Gastrocnemius medialis (tissue), 4 donors: ENCODE measurements around the gene CACNA1F. TPM values are rescaled to one million over a fixed set of nuclear protein-coding genes. Genes with fewer than 3 reads are reported as not detected.

Source experiments
- ATAC-seq, 2 donors: fragments of 150-250 bp; one replicate each; pipeline ENCODE4 v1.9.1; 2016
- DNase-seq, 2 donors: peaks; one replicate each; pipeline ENCODE4 v3.0.0-alpha.2; 2019
- H3K27ac ChIP-seq, 4 donors: fragments of 200-600 bp; sonication (generic); 1 replicate in 1 of 4; 2 replicates in 3 of 4; pipeline ENCODE4 v1.5.1; 2016 to 2018; ENCODE audit warnings: mild to moderate bottlenecking in 2 of 4, moderate library complexity in 1 of 4
- H3K27me3 ChIP-seq, 3 donors: fragments of 200-600 bp; sonication (generic) in 2 of 3; 1 replicate in 1 of 3; 2 replicates in 2 of 3; pipeline versions ENCODE4 v1.5.1 to v1.6.0; 2016 to 2019; ENCODE audit warnings: mild to moderate bottlenecking in 1 of 3, moderate library complexity in 1 of 3
- H3K36me3 ChIP-seq, 2 donors: fragments of 200-600 bp; sonication (generic) in 1 of 2; one replicate each; pipeline ENCODE4 v1.5.1; 2017 to 2018
- H3K4me1 ChIP-seq, 2 donors: fragments of 200-600 bp; sonication (generic) in 1 of 2; one replicate each; pipeline ENCODE4 v1.5.1; 2016 to 2017; ENCODE audit warnings: mild to moderate bottlenecking in 2 of 2
- H3K4me3 ChIP-seq, 4 donors: fragments of 200-600 bp; sonication (generic) in 3 of 4; 1 replicate in 1 of 4; 2 replicates in 3 of 4; pipeline ENCODE4 v1.5.1; 2016 to 2019; ENCODE audit warnings: mild to moderate bottlenecking in 2 of 4
- H3K9me3 ChIP-seq, 3 donors: fragments of 200-600 bp; sonication (generic) in 2 of 3; 1 replicate in 1 of 3; 2 replicates in 2 of 3; pipeline ENCODE4 v1.5.1; 2016 to 2019
- POLR2A ChIP-seq, 2 donors: fragments of 450-650 bp; IDR thresholded peaks; one replicate each; pipeline ENCODE4 v1.6.1; 2017; ENCODE audit warnings: antibody characterized with exemption in 2 of 2, mild to moderate bottlenecking in 2 of 2, moderate library complexity in 2 of 2
- in situ Hi-C, 4 donors: fragments of 200-750 bp; cut with MboI; loops; one replicate each; pipeline versions ENCODE4 v1.15.0 to v1.8.0; 2017; ENCODE audit warnings: low sequenced_read_pairs in 4 of 4
- intact Hi-C: fragments of 100-400 bp; cut with DNase I; formaldehyde crosslinking; loops from one replicate; pipeline ENCODE4 v1.15.1; 2023; ENCODE audit warnings: low total_unique reads
- total RNA-seq, 4 donors: library from RNA; depleted of rRNA; stranded (reverse); fragments of >200 nt; gene quantifications; one replicate each; pipeline versions ENCODE4 v1.1.0 to v1.2.3, GENCODE V29; 2016
- TF ChIP-seq, protein P1 (sequence below), 5 experiments: fragments of 450-650 bp in 3 of 5; fragments of 200-600 bp in 2 of 5; sonication (generic) in 2 of 5; IDR thresholded peaks in 4 of 5; conservative IDR thresholded peaks in 1 of 5; 1 replicate in 4 of 5; 2 replicates in 1 of 5; pipeline ENCODE4 v1.5.1; 2016 to 2019; ENCODE audit warnings: antibody characterized with exemption in 5 of 5, mild to moderate bottlenecking in 3 of 5, moderate library complexity in 3 of 5

Gene CACNA1F
- total RNA-seq, 4 donors from 2014 or later, result not detected

DNA sequence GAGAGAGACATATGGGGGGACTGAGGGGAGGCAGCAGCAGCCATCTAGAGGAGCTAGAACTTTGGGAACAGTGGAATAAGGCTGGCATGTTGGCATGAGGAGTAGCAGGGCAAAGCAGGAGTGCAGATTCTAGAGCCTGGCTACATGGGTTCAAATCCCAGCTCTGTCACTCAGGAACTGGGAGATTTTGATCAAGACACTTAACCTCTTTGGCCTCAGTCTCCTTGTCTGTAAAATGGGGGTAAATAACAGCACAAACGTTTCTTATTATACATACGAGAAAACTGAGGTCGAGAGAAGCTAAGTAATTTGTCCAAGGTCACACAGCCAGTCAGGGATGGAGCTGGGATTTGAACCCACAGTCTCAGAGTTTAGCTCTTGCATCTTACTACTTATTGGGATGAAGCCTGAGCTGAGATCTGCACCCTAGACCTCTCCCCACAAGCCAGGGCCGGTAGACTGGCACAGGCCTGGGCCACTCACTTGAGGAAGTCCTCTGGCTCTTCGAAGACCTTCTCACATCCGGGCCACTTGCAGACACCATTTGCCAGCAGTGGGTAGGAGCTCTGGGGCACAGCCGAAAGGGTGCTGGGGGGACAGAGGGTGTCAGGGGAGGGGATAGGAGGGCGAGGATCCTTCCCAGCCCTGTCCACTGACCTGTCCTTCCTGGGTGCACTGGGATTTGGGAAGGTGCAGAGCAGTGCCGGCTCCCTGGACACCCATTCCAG is 23.3 kb upstream of the CACNA1F start:
- Histone ChIP-seq H3K9me3 (no peaks in the 10 kb centered on the region), H3K4me3 (no peak overlapping the region), H3K27me3 (no peaks in the 10 kb centered on the region), H3K4me1 (no peaks in the 10 kb centered on the region), H3K27ac (no peak overlapping the region), H3K36me3 (no peaks in the 10 kb centered on the region)
- intact Hi-C loops, result no loop called here
- ATAC-seq (no peak), DNase-seq (no peak)
- in situ Hi-C loops, result no loop called here
- TF ChIP-seq, protein P1, sequence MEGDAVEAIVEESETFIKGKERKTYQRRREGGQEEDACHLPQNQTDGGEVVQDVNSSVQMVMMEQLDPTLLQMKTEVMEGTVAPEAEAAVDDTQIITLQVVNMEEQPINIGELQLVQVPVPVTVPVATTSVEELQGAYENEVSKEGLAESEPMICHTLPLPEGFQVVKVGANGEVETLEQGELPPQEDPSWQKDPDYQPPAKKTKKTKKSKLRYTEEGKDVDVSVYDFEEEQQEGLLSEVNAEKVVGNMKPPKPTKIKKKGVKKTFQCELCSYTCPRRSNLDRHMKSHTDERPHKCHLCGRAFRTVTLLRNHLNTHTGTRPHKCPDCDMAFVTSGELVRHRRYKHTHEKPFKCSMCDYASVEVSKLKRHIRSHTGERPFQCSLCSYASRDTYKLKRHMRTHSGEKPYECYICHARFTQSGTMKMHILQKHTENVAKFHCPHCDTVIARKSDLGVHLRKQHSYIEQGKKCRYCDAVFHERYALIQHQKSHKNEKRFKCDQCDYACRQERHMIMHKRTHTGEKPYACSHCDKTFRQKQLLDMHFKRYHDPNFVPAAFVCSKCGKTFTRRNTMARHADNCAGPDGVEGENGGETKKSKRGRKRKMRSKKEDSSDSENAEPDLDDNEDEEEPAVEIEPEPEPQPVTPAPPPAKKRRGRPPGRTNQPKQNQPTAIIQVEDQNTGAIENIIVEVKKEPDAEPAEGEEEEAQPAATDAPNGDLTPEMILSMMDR (IDR thresholded peaks at IDR 0.05 in 4 of 5, conservative IDR thresholded peaks at IDR 0.05 in 1 of 5), result no peak
- no peak for TF ChIP-seq POLR2A (IDR thresholded peaks at IDR 0.05)

DNA sequence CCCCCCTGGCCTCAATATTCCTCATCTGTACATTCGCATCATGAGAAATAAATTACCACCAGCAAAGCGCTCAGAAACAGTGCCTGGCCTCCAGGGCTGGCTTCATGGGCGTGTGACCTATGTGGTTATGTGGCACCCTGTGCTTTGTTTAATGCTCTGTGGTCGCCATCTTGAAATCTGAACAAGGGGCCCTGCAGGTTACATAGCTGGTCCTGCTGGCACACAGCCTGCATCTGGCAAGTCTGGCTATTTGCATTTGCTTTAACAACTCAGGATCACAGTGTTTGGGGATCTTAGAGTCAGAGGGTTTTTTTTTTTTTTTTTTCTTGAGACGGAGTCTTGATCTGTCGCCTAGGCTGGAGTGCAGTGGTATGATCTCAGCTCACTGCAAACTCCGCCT is 21.5 kb upstream of the CACNA1F start:
- intact Hi-C loops, result no loop called here
- TF ChIP-seq POLR2A (IDR thresholded peaks at IDR 0.05), result no peak
- TF ChIP-seq, protein P1 (IDR thresholded peaks at IDR 0.05 in 4 of 5, conservative IDR thresholded peaks at IDR 0.05 in 1 of 5), result no peak
- in situ Hi-C loops, result no loop called here
- ATAC-seq (no peak), DNase-seq (no peak)
- Histone ChIP-seq H3K27me3 (no peaks in the 10 kb centered on the region), H3K9me3 (no peaks in the 10 kb centered on the region), H3K4me1 (no peaks in the 10 kb centered on the region), H3K27ac (no peak overlapping the region), H3K4me3 (no peak overlapping the region), H3K36me3 (no peaks in the 10 kb centered on the region)

DNA sequence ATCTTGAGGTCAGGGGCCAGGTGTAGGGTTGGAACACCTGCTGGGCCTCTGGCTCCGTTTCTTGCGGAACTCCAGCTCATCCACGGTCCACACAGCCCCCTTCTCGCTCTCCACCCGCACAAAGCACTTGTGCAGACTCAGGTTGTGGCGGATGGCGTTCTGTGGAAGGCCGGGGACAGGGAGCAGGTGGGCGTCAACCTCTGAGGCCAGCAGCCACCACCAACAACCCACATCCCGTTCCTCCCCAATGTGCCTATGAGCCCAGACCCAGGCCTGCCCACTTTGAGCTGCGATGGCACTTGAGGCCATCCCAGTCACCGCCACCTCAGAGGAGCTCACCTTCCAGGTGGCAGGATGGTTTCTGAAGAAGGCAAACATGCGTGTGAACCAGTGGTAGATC is 18.2 kb upstream of the CACNA1F start:
- Histone ChIP-seq H3K27me3 (no peaks in the 10 kb centered on the region), H3K4me3 (no peak overlapping the region), H3K4me1 (no peaks in the 10 kb centered on the region), H3K9me3 (no peaks in the 10 kb centered on the region), H3K36me3 (peaks cover 0 to 3% of the 10 kb centered on the region in 2 donors), H3K27ac (no peak overlapping the region)
- ATAC-seq (no peak), DNase-seq (no peak)
- intact Hi-C loops, result no loop called here
- TF ChIP-seq, protein P1 (IDR thresholded peaks at IDR 0.05 in 4 of 5, conservative IDR thresholded peaks at IDR 0.05 in 1 of 5), result no peak
- TF ChIP-seq POLR2A (IDR thresholded peaks at IDR 0.05), result no peak
- in situ Hi-C loops, result no loop called here

DNA sequence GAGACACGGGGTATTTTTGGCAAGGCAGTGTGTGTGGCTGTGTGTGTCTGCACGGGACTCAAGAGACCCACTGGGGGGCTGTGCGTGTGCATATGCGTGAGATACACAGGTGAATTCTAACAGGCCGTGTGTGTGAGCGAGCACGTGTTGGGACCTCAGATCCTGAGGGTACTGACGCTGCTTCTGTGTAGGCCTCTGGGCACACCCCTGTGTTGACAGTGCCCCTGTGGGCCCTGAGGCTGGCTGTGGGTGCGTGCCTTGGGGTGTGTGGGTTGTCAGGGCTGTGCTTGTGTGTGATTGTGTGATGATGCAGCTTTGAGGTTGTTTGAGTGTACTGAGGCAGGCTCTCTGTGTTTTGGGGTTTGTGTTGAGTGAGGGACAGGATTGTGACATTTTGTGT is 17.4 kb upstream of the CACNA1F start:
- Histone ChIP-seq H3K36me3 (peaks cover 0 to 5% of the 10 kb centered on the region in 2 donors), H3K4me3 (no peak overlapping the region), H3K9me3 (no peaks in the 10 kb centered on the region), H3K27me3 (no peaks in the 10 kb centered on the region), H3K27ac (no peak overlapping the region), H3K4me1 (no peaks in the 10 kb centered on the region)
- intact Hi-C loops (no loop called here), in situ Hi-C loops (no loop called here)
- DNase-seq, result no peak
- no peak for ATAC-seq
- no peak for TF ChIP-seq POLR2A (IDR thresholded peaks at IDR 0.05)
- TF ChIP-seq, protein P1 (IDR thresholded peaks at IDR 0.05 in 4 of 5, conservative IDR thresholded peaks at IDR 0.05 in 1 of 5), result no peak

DNA sequence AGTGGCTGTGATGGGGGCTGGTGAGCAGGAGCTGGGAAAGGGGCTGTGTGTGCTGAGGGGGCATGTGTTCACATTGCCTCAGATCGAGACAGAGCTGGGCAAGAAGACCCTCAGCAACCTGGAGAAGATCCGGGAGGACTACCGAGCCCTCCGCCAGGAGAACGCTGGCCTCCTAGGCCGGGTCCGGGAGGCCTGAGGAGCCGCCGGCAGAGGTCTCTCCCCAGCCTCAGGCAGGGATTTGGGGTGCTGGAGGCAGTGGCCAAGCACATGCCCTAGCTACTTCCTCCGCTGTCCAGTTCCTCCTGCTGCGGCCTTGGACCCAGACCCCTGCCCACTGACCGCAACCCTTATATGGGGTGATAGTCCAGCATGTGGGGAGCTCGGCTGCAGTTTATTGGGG is 16.9 kb upstream of the CACNA1F start:
- Histone ChIP-seq H3K4me3 (no peak overlapping the region), H3K4me1 (no peaks in the 10 kb centered on the region), H3K27me3 (no peaks in the 10 kb centered on the region), H3K27ac (no peak overlapping the region), H3K9me3 (no peaks in the 10 kb centered on the region), H3K36me3 (peaks cover 0 to 5% of the 10 kb centered on the region in 2 donors)
- in situ Hi-C loops, result no loop called here
- no peak for DNase-seq
- ATAC-seq, result no peak
- no peak for TF ChIP-seq POLR2A (IDR thresholded peaks at IDR 0.05)
- TF ChIP-seq, protein P1 (IDR thresholded peaks at IDR 0.05 in 4 of 5, conservative IDR thresholded peaks at IDR 0.05 in 1 of 5), result no peak
- intact Hi-C loops, result no loop called here
